RWPE1 (cell line): ENCODE measurements around the gene SNX6.
A peak's percentile ranks its signal among the peaks of the same experiment; 100 is the strongest.
"Not testable (repeated sequence)": the region's sequence is repeated elsewhere in the genome, so short reads cannot be mapped to it uniquely, and the experiment has no call there.

Source experiments
- CTCF ChIA-PET: fragments of 350-600 bp; sonication (Branson Sonifier 250); formaldehyde crosslinking; extraction: SDS; loops from one replicate; lab custom pipeline; 2021; lab: Yijun Ruan, JAX
- POLR2A ChIA-PET: fragments of 400-600 bp; formaldehyde crosslinking; extraction: SDS; loops from one replicate; lab custom pipeline; 2020; ENCODE audit warnings: antibody characterized with exemption; ENCODE audit not compliant: low non-redundant PET; lab: Yijun Ruan, JAX
- DNase-seq: peaks from one replicate; pipeline ENCODE4 v3.0.0; 2012; ENCODE audit warnings: low spot score
- H3K27ac ChIP-seq: fragments of 450-650 bp; 2 replicates; pipeline ENCODE4 v1.5.1; 2017
- CTCF ChIP-seq: fragments of 450-650 bp; conservative IDR thresholded peaks from 2 replicates; pipeline ENCODE4 v1.5.1; 2017; ENCODE audit warnings: low read depth, mild to moderate bottlenecking

The SNX6 gene

GRCh38 chr14:34554540-34555250 is 75.3 kb downstream of the SNX6 start:
- peak overlapping the region; percentile 75 for H3K27ac ChIP-seq
- no peak for DNase-seq
- POLR2A ChIA-PET = no interaction called here
- CTCF ChIA-PET = interaction anchor here (0.5 kb wide), 1 partner anchor 334 kb away, joined by 3 read pairs; no protein-coding TSS in a partner anchor
- TF ChIP-seq CTCF = no peak

DNA sequence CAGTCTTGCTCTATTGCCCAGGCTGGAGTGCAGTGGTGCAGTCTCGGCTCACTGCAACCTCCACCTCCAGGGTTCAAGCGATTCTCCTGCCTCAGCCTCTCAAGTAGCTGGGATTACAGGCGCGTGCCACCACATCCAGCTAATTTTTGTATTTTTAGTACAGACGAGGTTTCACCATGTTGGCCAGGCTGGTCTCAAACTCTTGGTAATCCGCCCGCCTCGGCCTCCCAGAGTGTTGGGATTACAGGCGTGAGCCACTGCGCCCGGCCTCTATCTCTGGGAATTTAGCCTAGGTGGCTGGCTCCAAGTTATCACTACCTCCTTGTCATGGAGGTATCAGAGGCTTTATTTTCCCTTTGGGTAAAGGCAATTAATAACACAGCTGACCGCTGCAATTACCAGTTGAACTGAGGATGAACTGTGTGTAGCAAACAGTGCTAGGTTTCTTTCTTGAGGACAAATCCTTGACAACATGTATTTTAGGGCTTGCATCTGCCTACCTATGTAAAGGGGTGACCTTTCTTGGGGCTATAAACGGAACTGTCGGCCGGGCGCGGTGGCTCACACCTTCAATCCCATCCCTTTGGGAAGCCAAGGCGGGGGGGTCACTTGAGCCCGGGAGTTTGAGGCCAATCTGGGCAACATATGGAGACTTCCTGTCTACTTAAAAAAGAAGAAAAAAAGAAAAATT is 80.5 kb downstream of the SNX6 start:
- DNase-seq, CTCF ChIA-PET, POLR2A ChIA-PET: not testable (repeated sequence)
- H3K27ac ChIP-seq = peak overlapping the region; percentile 70

- CTCF ChIA-PET = interaction anchor here (0.5 kb wide), 1 partner anchor 63 kb away, joined by 3 read pairs; no protein-coding TSS in a partner anchor
- no peak for DNase-seq
- POLR2A ChIA-PET = no interaction called here
- TF ChIP-seq CTCF = no peak
- H3K27ac ChIP-seq = peak overlapping the region; percentile 70
These were observed 81.4 kb downstream of the SNX6 start for GRCh38 chr14:34548472-34548981.

- POLR2A ChIA-PET, H3K27ac ChIP-seq, DNase-seq, CTCF ChIA-PET: not testable (repeated sequence)
These were observed 82.8 kb downstream of the SNX6 start for GRCh38 chr14:34547136-34547520.

- POLR2A ChIA-PET, H3K27ac ChIP-seq, DNase-seq, CTCF ChIA-PET: not testable (repeated sequence)
These were observed 83.4 kb downstream of the SNX6 start for GRCh38 chr14:34546272-34547135.

DNA sequence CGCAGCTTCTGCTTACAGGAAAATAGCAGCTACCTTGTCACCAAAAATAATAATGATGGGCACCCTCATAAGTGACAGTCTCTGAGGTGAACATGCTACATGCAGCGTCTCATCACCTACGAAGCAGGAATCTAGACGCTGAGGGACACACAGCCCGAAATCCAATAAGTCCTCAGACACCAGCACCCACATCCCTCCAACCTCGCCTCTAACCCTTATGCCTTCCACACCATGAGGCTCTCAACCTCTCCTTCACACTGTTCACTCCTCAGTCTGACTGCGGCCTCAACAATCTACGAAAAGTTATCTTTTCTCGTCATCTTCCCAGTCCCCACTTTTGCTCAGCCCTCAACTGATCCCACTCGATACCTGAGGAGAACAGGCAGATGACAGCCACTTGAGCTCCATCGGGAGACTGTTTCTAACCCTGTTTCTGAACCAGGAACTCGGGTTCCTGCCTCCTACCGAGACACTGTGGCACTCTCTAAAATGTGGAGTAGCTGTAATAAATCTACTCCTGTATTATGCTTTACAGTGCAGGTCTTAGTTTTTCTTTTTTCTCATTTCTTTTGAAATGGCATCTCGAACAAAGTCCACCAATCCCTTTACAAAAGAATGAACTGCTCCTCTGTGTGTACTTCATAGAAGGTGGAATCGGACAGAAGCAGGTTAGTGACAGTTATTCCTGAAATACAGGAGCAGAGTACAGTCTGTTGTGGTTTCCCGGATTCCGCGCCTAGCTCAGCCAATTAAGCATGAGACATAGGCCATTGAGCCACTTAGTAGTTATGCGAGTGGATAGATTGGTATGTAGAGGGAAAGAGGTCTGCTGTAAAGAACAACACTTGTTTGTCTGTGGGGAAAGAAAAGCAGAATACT is 89.5 kb downstream of the SNX6 start:
- POLR2A ChIA-PET, DNase-seq, CTCF ChIA-PET: not testable (repeated sequence)
- H3K27ac ChIP-seq = peak overlapping the region; percentile 84

DNA sequence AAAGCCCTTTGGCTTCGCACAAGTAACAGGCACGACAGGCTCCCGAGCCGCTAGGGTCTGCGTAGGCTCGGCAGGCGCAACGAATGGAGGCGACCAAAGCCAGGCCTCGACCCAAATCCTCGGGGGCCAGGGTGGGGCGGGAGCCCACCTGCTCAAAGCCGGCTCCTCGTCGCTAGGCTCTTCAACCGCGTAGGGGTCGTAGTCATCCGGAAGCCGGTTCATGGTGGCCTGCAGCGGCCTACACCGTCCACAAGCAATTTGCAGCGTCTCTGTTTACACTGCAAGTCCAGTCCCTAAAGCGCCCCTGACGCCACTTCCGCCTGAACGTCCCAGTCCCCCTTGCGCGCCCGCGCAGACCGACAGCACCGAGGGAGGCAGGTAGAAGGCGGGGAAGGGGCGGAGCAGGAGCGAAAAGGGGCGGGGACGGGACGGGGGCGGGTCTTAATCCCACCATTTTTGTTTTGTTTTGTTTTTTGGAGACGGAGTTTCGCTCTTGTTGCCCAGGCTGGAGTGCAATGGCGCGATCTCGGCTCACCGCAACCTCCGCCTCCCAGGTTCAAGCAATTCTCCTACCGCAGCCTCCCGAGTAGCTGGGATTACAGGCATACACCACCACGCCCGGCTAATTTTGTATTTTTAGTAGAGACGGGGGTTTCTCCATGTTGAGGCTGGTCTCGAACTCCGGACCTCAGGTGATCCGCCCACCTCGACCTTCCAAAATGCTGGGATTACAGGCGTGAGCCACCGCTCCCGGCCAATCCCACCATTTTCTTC is 90.4 kb downstream of the SNX6 start, which contains the start of gene EAPP:
TSS of gene EAPP (minus strand) at position 295 of the 774 bp plus-strand sequence. CDS start at position 222, 73 bp downstream.
- CTCF ChIA-PET = no interaction called here
- DNase-seq = peak; percentile 96
- no peak for TF ChIP-seq CTCF
- H3K27ac ChIP-seq = peak within 1 kb of the TSS; percentile 84
- POLR2A ChIA-PET = interaction anchor here (0.6 kb wide), 1 partner anchor 88 kb away, joined by 19 read pairs; no protein-coding TSS in a partner anchor
